Motor neuron (in vitro differentiated cells): Measurements from ENCODE around the gene FREM1. TPM values are rescaled to one million over a fixed set of nuclear protein-coding genes. Genes with fewer than 3 reads are reported as not detected.
"Not testable (repeated sequence)": the region's sequence is repeated elsewhere in the genome, so short reads cannot be mapped to it uniquely, and the experiment has no call there.

Source experiments
- ATAC-seq, 8 experiments: fragments of 200-7000 bp; cut with Tn5 transposase; replicated peaks in 6 of 8; 2 replicates each; pipeline ENCODE4 v1.8.0; 2021; ENCODE audit warnings: mild to moderate bottlenecking in 8 of 8, moderate library complexity in 8 of 8
- H3K27ac ChIP-seq, 2 donors: fragments of 250-450 bp; sonication (Bioruptor Pico); 2 replicates each; pipeline ENCODE4 v1.9.0; 2021; ENCODE audit warnings: antibody characterized with exemption in 2 of 2, mild to moderate bottlenecking in 2 of 2, moderate library complexity in 1 of 2
- H3K4me1 ChIP-seq, 2 donors: fragments of 250-450 bp; sonication (Bioruptor Pico); replicated peaks in 1 of 2; 2 replicates each; pipeline ENCODE4 v1.6.1; 2021; ENCODE audit warnings: antibody characterized with exemption in 2 of 2, mild to moderate bottlenecking in 2 of 2, moderate library complexity in 1 of 2
- H3K4me3 ChIP-seq, 5 donors: fragments of 250-450 bp; sonication (Bioruptor Pico); 2 replicates each; pipeline ENCODE4 v1.9.0; 2021; ENCODE audit warnings: antibody characterized with exemption in 5 of 5, mild to moderate bottlenecking in 5 of 5, moderate library complexity in 4 of 5
- WGBS, 10 experiments: fragments of 450-650 bp; shearing (Covaris generic); methylation state at CpG; one replicate each; pipeline ENCODE4 v1.0.0; 2022; 5-methylcytosine and 5-hydroxymethylcytosine counted together
- in situ Hi-C, 9 experiments: fragments of 400-800 bp; cut with MboI; loops; one replicate each; pipeline ENCODE4 v1.15.0; 2021; ENCODE audit warnings: low sequenced_read_pairs in 9 of 9, low pct_unique_long_range_greater_than_20kb in 2 of 9; ENCODE audit not compliant: unreplicated experiment in 9 of 9
- total RNA-seq, 8 experiments: library from RNA; unstranded; fragments of 300-600 nt; gene quantifications; 2 replicates each; pipeline versions ENCODE4 v1.2.3 to v1.2.4, GENCODE V29; 2022

FREM1 gene
- total RNA-seq, 8 experiments from 2014 or later: 0.42 to 55.6 (median 1.7) TPM

DNA sequence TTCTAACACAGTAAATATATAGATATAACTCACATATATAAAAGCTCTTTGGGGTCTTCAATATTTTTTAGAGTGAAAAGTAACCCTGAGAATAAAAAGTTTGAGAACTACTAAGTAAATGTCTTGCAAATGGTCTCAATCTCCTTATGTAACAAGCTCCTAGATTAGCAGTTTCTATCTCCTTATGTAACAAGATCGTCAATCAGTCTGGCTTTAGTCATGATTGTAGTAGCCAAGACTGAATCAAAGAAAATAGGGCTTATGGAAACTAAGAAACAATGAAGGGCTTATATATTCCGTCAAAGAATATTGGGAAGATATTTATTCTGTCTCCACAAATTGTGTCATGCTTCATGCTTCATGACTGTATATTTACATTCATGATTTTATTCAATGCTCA, 22.4 kb upstream of the FREM1 start:
- 20 to 100% (median 100%) methylated on average over 1 to 2 of the region's 2 CpGs; no CpG with 5 or more reads in 1 of the 10 experiments for WGBS, 10 experiments
- ATAC-seq: no peak
- in situ Hi-C loops: no loop called here
- no peak overlapping the region for H3K27ac ChIP-seq
- no peak overlapping the region for H3K4me3 ChIP-seq
- H3K4me1 ChIP-seq: peaks cover 10 to 15% of the 10 kb centered on the region in 2 donors

DNA sequence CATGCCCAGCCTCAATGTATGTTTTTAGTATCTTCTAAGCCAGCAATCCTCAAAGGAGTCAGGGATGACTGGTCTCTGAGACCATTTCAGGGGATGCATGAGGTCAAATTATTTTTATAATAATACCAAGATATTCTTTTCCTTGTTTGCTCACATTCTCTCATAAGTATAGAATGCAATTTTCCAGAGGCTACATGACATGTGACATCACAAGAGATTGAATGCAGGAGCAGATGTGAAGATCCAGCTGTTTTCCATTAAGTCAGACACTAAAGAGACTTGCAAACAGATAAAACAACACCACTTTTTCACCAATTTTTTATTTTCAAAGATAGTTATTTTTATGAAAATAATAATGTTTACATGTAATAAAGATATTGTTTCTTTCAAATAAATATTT, 22.0 kb upstream of the FREM1 start:
- in situ Hi-C loops: no loop called here
- Histone ChIP-seq H3K4me1 (peaks cover 10 to 15% of the 10 kb centered on the region in 2 donors), H3K4me3 (no peak overlapping the region), H3K27ac (no peak overlapping the region)
- no peak for ATAC-seq

DNA sequence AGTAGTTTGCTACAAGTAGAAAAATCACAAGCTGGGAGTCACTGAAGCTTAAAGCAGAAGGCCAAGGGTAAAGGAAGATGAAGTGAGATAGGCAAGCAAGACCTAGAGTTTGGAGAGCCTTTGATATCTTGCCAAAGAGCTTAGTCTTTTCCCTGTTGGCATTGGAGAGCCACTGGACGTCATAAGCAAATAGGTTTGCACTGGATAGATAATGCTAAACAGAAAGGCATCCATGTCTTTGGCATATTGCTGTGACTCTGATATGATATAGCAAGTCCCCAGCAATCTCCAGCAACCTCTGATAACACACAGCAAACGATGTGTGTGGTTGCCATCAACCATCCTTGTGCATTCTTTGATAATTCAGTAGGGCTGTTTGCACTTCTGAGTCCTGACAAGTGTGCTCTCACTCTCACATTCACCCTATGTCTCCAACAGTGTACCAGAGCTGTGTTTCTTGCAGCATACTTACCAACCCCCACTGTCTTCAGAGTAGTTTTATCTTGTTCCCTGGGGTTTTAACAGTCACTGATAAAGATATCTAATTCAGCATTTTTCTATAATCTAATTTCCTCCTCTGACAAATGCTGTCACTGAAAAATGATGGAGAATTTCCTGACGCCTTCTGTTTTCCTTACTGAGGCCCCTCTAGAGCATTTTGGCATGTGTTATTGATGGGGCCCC, 16.9 kb upstream of the FREM1 start:
- no peak for ATAC-seq
- in situ Hi-C loops: no loop called here
- WGBS, 10 experiments: 46 to 86% (median 73%) methylated on average over 1 to 3 of the region's 3 CpGs; no CpG with 5 or more reads in 4 of the 10 experiments

GRCh38 chr9:14924230-14925219, 14.3 kb upstream of the FREM1 start:
- WGBS, 10 experiments: 0 to 100% (median 83%) methylated on average over 1 to 6 of the region's 7 CpGs
- peaks cover 0 to 2% of the 10 kb centered on the region in 2 donors for H3K4me1 ChIP-seq
- no peak overlapping the region for H3K4me3 ChIP-seq
- in situ Hi-C loops: no loop called here
- H3K27ac ChIP-seq: no peak overlapping the region
- ATAC-seq: peak in 3 of 8 experiments; percentile 83 to 88 (median 87)

More for the DNA sequence above, 16.9 kb upstream of the FREM1 start:
- no peak overlapping the region for H3K4me3 ChIP-seq
- no peak overlapping the region for H3K27ac ChIP-seq
- peaks cover 0 to 6% of the 10 kb centered on the region in 2 donors for H3K4me1 ChIP-seq

GRCh38 chr9:14923701-14924100, 13.5 kb upstream of the FREM1 start:
- peak in 1 of 8 experiments; percentile 17 for ATAC-seq
- in situ Hi-C loops: no loop called here
- WGBS, 10 experiments: 27 to 100% (median 81%) methylated on average over 1 to 2 of the region's 2 CpGs; no CpG with 5 or more reads in 3 of the 10 experiments
- no peak overlapping the region for H3K27ac ChIP-seq
- peaks cover 0 to 2% of the 10 kb centered on the region in 2 donors for H3K4me1 ChIP-seq
- no peak overlapping the region for H3K4me3 ChIP-seq

DNA sequence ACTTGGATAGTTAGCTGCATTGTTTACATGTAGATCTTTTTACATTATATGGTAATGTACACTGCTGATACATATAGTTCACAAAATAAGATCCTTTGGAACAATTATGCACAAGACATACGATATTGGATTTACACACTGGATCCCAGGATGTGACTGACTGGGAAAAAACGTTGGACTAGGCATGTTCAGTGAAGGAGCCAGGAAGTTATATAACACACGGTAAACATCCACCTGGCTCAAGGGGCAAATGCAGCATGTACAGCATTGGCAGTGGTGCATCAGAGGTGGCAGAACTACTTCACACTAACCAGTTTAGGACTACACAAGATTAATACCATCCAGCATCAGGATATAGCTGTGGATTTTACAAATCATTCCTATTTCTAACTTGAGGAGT, 10.6 kb upstream of the FREM1 start:
- in situ Hi-C loops, H3K4me1 ChIP-seq, H3K27ac ChIP-seq, ATAC-seq, H3K4me3 ChIP-seq: not testable (repeated sequence)
- 20 to 90% (median 83%) methylated on average over 1 to 3 of the region's 3 CpGs; no CpG with 5 or more reads in 5 of the 10 experiments for WGBS, 10 experiments

DNA sequence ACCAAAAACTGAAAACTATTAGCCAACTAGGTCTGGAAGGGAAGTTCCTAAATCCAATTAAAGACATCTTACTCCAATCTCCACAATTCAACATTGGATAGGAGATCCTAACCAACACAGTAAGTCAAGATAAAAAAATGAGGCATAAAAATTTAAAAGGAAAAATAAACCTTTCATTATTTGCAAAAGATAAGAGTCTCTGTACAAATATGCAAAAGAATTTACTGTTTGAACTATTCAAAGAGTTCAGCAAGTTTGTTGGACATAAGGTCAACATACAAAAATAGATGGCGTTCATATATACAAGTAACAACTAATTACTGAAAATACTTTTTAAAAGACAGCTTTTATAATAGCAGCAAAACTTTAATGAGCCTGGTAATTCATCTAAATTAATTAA, 3.1 kb upstream of the FREM1 start:
- in situ Hi-C loops: no loop called here
- peaks cover 11 to 13% of the 10 kb centered on the region in 2 donors for H3K4me1 ChIP-seq
- 17 to 100% (median 97%) methylated on average over 1 of the region's 1 CpG for WGBS, 10 experiments
- H3K4me3 ChIP-seq: no peak overlapping the region
- ATAC-seq: no peak
- H3K27ac ChIP-seq: no peak overlapping the region

- Histone ChIP-seq H3K4me1 (peaks cover 11 to 13% of the 10 kb centered on the region in 2 donors), H3K27ac (no peak overlapping the region), H3K4me3 (no peak overlapping the region)
- WGBS, 10 experiments: 78 to 100% (median 90%) methylated on average over 1 to 6 of the region's 6 CpGs
- in situ Hi-C loops: no loop called here
- no peak for ATAC-seq
Measured at GRCh38 chr9:14912859-14913258, 2.6 kb upstream of the FREM1 start.

DNA sequence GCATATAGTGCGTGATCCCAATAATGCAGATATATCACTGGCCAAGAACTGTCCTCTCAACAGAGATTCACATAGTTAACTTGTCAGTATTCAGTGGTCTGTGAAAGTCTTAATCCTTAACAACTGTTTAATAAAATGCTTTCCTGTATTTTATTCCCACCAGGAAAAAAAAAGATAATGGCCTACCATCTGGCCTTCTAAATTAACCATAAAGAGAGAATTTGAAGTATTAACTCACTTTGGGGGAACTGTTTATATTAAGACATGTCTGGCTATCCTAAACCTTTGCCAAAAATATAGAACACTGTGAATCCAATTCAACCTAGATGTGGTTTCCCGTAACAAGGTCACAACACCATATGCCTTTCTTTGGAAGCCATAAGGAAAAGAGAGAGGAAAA, 818 bp upstream of the FREM1 start:
- WGBS, 10 experiments: 80 to 100% (median 100%) methylated on average over 2 of the region's 2 CpGs; no CpG with 5 or more reads in 1 of the 10 experiments
- Histone ChIP-seq H3K4me1 (peaks cover 13% of the 10 kb centered on the region in 2 donors), H3K4me3 (no peak overlapping the region), H3K27ac (no peak overlapping the region)
- in situ Hi-C loops: no loop called here
- no peak for ATAC-seq

DNA sequence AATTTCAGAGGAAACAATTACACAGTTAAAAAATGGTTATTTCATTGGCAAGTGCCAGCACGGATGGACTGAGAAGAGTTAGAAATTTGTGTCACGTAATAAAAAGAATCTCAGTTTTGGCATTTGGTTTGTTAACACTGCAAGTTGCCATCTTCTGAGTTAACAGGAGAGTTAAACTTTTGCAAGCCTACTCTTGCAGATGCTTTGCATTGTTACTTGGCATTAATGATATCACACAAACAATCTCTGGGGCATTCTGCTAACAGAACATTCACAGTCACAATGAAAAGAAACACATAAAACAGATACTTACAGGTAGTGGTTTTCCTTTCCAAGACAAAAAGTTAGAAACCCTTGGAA, 647 bp downstream of the FREM1 start:
- H3K4me1 ChIP-seq: peaks cover 13% of the 10 kb centered on the region in 2 donors
- 20 to 100% (median 39%) methylated on average over 1 to 2 of the region's 2 CpGs for WGBS, 10 experiments
- in situ Hi-C loops: no loop called here
- H3K27ac ChIP-seq: no peak overlapping the region
- no peak for ATAC-seq
- peak overlapping the region in 1 of 5 donors; percentile 19 for H3K4me3 ChIP-seq

DNA sequence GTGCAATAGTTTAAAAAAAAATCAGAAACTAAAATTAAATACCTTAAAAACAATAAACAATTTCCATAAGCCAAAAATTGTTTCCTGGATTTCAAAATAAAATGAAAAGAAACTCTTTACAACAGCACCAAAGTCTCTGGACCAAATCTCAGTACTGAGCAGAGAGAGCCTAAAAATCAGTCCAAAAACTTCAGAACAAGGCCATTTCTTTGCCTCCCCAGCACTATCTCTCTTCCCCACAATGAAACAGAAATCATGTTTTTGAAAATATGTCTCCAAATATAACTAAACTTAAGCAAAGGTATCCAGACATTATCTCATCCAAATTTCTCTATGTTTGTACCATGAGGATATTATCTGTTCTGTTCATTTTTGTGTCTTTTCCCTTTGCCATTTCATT, 1.0 kb downstream of the FREM1 start:
- in situ Hi-C loops: no loop called here
- no peak overlapping the region for H3K27ac ChIP-seq

DNA sequence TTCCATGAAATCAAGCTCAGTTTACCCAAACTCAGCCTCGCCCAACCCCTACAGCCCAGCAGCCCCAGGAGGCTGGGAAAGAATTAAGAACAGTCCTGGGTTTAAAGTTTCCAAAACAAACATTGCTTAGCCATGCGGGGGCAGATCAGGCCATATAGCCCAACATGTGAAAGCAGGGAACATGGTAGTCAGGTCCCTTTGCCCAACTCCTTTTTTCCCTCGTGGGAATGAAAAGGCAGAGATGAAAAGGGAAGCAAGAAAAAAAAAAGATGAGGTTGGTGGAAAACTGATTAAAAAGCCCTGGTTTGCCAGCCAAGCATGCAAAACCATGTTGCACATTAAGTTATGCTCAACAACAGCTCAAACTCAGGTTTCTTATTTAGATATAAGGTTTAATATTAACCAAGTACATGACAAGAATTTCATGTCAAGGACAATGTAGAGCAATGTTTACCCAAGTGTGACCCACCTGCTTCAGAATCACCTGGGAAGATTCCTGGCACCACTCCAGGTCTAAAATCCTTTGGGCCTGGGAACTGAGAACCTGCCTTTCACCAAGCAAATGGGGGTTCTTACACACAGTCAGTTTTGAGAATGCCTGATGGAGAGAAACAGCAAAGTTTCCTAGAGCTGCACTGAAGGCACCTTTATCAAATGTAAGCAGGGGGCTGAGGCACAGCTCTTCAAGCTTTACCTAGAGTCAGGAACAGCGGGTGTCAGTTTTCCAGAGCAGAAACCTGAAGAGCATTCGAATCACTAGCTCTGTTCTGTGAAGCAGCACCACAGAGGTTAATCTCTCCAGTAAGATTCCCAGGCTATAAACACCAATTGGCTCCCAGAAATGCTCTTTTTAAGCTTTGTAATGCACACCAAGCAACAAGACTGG, 1.7 kb downstream of the FREM1 start:
- ATAC-seq: no peak
- in situ Hi-C loops: no loop called here
- H3K4me1 ChIP-seq: peaks cover 13% of the 10 kb centered on the region in 2 donors
- no peak overlapping the region for H3K27ac ChIP-seq
- H3K4me3 ChIP-seq: peak overlapping the region in 1 of 5 donors; percentile 7
- 27 to 76% (median 47%) methylated on average over 2 to 5 of the region's 5 CpGs; no CpG with 5 or more reads in 1 of the 10 experiments for WGBS, 10 experiments

More for the DNA sequence above, 1.0 kb downstream of the FREM1 start:
- ATAC-seq: no peak
- H3K4me1 ChIP-seq: peaks cover 13% of the 10 kb centered on the region in 2 donors
- no peak overlapping the region for H3K4me3 ChIP-seq
